ENCODE data around the gene PSMA5.

The PSMA5 gene

DNA sequence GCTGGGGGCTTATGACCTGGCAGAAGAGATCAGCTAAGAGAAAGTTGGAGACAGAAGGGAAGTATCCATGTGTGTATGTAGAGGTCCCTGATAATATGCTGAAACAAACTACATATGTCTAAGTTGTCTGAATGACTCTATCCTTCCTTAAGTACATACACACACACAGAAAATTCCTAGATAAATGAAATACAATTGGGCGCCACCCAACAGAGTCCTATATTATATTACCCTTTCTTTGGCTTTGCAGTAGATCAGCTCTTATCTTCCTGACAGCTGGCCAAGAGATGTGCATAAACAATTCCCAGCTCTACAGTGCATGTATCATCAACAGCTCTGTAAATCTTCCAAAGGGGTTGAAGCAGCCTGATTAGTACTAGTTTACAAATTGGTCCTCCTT, 68.6 kb downstream of the PSMA5 start:
- DNase-seq (ENCODE audit: low read depth) = no peak
- no peak overlapping the region for H3K4me3 ChIP-seq (ENCODE audit: low read depth, low read length)

DNA sequence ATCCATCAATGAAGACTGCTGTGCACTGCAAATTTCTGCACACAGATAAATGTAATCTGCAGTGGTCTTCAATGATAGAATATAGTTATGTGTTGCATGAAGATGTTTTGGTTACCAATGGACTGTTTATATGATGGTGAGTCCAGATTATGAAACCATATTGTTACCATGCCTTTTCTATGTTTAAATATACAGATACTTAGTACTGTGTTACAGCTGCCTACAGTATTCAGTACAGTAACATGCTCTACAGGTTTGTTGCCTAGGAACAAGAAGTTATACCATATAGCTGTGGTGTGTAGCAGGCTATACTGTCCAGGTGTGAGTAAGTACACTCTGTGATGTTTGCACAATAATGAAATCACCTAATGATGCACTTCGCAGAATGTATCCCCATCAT, 69.3 kb downstream of the PSMA5 start:
- DNase-seq (ENCODE audit: low read depth) = no peak
- TF ChIP-seq POLR2A (IDR thresholded peaks at IDR 0.05; ENCODE audit: extremely low read depth, insufficient read length) (no peak), MYC (IDR thresholded peaks at IDR 0.05; ENCODE audit: low read depth, low read length) (no peak)
- TF ChIP-seq, protein P1, sequence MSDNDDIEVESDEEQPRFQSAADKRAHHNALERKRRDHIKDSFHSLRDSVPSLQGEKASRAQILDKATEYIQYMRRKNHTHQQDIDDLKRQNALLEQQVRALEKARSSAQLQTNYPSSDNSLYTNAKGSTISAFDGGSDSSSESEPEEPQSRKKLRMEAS (IDR thresholded peaks at IDR 0.05; ENCODE audit: low read depth, low read length) = no peak
- TF ChIP-seq, protein P2, sequence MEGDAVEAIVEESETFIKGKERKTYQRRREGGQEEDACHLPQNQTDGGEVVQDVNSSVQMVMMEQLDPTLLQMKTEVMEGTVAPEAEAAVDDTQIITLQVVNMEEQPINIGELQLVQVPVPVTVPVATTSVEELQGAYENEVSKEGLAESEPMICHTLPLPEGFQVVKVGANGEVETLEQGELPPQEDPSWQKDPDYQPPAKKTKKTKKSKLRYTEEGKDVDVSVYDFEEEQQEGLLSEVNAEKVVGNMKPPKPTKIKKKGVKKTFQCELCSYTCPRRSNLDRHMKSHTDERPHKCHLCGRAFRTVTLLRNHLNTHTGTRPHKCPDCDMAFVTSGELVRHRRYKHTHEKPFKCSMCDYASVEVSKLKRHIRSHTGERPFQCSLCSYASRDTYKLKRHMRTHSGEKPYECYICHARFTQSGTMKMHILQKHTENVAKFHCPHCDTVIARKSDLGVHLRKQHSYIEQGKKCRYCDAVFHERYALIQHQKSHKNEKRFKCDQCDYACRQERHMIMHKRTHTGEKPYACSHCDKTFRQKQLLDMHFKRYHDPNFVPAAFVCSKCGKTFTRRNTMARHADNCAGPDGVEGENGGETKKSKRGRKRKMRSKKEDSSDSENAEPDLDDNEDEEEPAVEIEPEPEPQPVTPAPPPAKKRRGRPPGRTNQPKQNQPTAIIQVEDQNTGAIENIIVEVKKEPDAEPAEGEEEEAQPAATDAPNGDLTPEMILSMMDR (IDR thresholded peaks at IDR 0.05; ENCODE audit: low read depth, low read length) = no peak
- H3K4me3 ChIP-seq (ENCODE audit: low read depth, low read length) = no peak overlapping the region

More for the DNA sequence above, 68.6 kb downstream of the PSMA5 start:
- TF ChIP-seq, protein P1 (IDR thresholded peaks at IDR 0.05; ENCODE audit: low read depth, low read length) = no peak
- TF ChIP-seq POLR2A (IDR thresholded peaks at IDR 0.05; ENCODE audit: extremely low read depth, insufficient read length) = no peak
- TF ChIP-seq, protein P2 (IDR thresholded peaks at IDR 0.05; ENCODE audit: low read depth, low read length) = no peak
- TF ChIP-seq MYC (IDR thresholded peaks at IDR 0.05; ENCODE audit: low read depth, low read length) = no peak

DNA sequence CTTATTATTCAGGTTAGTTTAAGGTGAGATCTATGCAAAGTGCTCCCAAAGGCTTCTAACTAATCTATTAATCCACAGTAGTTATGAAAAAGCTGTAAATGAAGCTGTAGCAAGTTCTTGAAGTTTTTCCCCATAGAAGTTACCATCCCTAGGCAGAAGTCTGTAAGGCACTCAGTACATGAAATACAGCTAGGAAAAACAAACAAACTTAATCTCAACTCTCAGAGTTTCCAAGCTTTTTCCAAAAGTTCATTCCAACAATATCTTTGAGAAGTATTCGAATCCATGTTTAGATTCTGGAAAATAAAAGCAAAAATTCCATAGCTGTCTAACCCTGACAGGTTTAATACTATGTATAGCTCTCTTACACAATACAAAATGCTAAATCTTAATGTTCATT, 69.7 kb downstream of the PSMA5 start:
- DNase-seq (ENCODE audit: low read depth) = no peak
- H3K4me3 ChIP-seq (ENCODE audit: low read depth, low read length) = no peak overlapping the region
- TF ChIP-seq MYC (IDR thresholded peaks at IDR 0.05; ENCODE audit: low read depth, low read length) = no peak

DNA sequence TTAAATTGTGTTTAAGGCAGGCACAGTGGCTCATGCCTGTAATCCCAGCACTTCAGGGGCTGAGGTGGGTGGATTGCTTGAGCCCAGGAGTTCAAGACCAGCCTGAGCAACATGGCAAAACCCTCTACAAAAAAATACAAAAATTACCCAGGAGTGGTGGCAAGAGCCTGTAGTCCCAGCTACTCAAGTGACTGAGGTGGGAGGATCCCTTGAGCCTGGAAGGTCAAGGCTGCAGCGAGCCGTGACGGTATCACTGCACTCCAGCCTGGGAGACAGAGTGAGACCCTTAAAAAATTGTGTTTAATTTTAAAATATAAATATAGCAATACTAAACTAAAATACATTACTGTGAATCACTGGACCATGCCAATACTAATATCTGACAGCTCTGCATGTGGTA, 71.3 kb downstream of the PSMA5 start:
- DNase-seq (ENCODE audit: low read depth) = no peak
- TF ChIP-seq MYC (IDR thresholded peaks at IDR 0.05; ENCODE audit: low read depth, low read length) = no peak
- TF ChIP-seq, protein P1 (IDR thresholded peaks at IDR 0.05; ENCODE audit: low read depth, low read length) = no peak
- no peak for TF ChIP-seq POLR2A (IDR thresholded peaks at IDR 0.05; ENCODE audit: extremely low read depth, insufficient read length)
- TF ChIP-seq, protein P2 (IDR thresholded peaks at IDR 0.05; ENCODE audit: low read depth, low read length) = no peak
- no peak overlapping the region for H3K4me3 ChIP-seq (ENCODE audit: low read depth, low read length)

DNA sequence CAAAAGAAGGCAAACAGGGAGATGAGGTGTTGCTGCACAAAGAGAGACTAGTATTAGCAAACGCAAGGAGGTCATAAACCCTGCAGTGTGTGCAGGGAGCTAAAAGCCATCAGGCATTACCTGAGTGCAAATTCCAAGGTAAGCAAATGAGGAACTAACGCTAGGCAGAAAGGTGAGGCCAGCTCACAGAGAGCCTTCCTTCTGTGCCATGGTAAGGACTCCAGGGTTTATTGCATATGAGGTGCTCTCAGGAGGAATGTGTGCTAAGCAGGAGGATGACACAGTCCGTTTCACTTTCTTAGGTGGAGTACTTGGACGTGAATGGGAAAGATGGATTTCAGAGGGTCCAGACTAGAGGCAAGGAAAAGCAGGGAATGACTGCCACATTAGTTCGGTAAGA, 74.8 kb downstream of the PSMA5 start:
- DNase-seq (ENCODE audit: low read depth) = no peak

DNA sequence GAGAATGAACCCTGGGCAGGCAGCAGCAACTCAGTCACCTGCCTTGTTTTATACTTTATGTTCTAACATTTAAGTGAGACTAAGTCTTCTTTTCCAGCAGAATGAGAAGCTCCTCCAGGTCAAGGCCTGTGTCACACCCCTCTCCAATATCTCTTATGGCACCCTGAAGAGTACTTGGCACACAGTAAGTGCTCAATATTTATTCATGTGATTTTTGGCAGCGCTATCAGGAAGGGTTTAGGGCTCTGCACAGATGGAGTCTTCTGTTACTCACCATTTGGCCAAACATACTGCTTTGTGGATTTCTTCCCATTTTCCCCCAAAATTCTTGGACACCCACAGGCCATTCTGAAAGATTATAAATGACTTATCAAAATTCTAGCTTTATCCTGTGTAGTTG, 75.6 kb downstream of the PSMA5 start:
- DNase-seq (ENCODE audit: low read depth) = no peak
- TF ChIP-seq, protein P2 (IDR thresholded peaks at IDR 0.05; ENCODE audit: low read depth, low read length) = no peak
- TF ChIP-seq, protein P1 (IDR thresholded peaks at IDR 0.05; ENCODE audit: low read depth, low read length) = no peak
- TF ChIP-seq MYC (IDR thresholded peaks at IDR 0.05; ENCODE audit: low read depth, low read length) = no peak
- no peak for TF ChIP-seq POLR2A (IDR thresholded peaks at IDR 0.05; ENCODE audit: extremely low read depth, insufficient read length)
- no peak overlapping the region for H3K4me3 ChIP-seq (ENCODE audit: low read depth, low read length)

More for the DNA sequence above, 74.8 kb downstream of the PSMA5 start:
- no peak overlapping the region for H3K4me3 ChIP-seq (ENCODE audit: low read depth, low read length)
- TF ChIP-seq, protein P1 (IDR thresholded peaks at IDR 0.05; ENCODE audit: low read depth, low read length) = no peak
- TF ChIP-seq POLR2A (IDR thresholded peaks at IDR 0.05; ENCODE audit: extremely low read depth, insufficient read length) = no peak
- TF ChIP-seq, protein P2 (IDR thresholded peaks at IDR 0.05; ENCODE audit: low read depth, low read length) = no peak
- no peak for TF ChIP-seq MYC (IDR thresholded peaks at IDR 0.05; ENCODE audit: low read depth, low read length)

All from NB4 (cell line).